ENCODE results near the gene RASGRF1. TPM values are rescaled to one million over a fixed set of nuclear protein-coding genes. Genes with fewer than 3 reads are reported as not detected.

RASGRF1 gene
- total RNA-seq, 5 donors from 2014 or later (not counting 1 experiment from before 2014, with no cell fraction given): 0.09 to 0.49 (median 0.22) TPM; not detected in 2

GRCh38 chr15:79032656-79033055 is 57.9 kb downstream of the RASGRF1 start:
- ChIA-PET POLR2A (no interaction called here), CTCF (no interaction called here)
- no peak overlapping the region for H3K27ac Mint-ChIP-seq
- H3K36me3 Mint-ChIP-seq: no peaks in the 10 kb centered on the region
- ATAC-seq (replicated peaks in 1 of 4) (no peak), DNase-seq (no peak)
- H3K9me3 Mint-ChIP-seq: no peaks in the 10 kb centered on the region
- Histone ChIP-seq H3K9me3 (no peaks in the 10 kb centered on the region), H3K36me3 (ENCODE audit: control insufficient read depth in 2 of 2, extremely low read depth in 1 of 2, insufficient read depth in 1 of 2, low read length in 1 of 2) (no peaks in the 10 kb centered on the region), H3K4me3 (ENCODE audit: control insufficient read depth in 1 of 2, extremely low read depth in 1 of 2, low read length in 1 of 2) (no peak overlapping the region), H3K27me3 (replicated peaks in 1 of 2; ENCODE audit: control insufficient read depth in 2 of 2, extremely low read depth in 1 of 2, insufficient read depth in 2 of 2, low read length in 1 of 2) (peaks cover 0 to 27% of the 10 kb centered on the region in 2 experiments), H3K27ac (ENCODE audit: low read length) (no peak overlapping the region), H3K4me1 (ENCODE audit: control insufficient read depth in 1 of 2, extremely low read depth in 1 of 2, insufficient read depth in 2 of 2, low read length in 2 of 2) (no peaks in the 10 kb centered on the region)
- H3K27me3 Mint-ChIP-seq: peaks cover 12 to 22% of the 10 kb centered on the region in 2 donors
- no peak overlapping the region for H3K4me3 Mint-ChIP-seq
- no peaks in the 10 kb centered on the region for H3K4me1 Mint-ChIP-seq
- 47% methylated on average over 5 of the region's 6 CpGs for WGBS (ENCODE audit: insufficient coverage)

DNA sequence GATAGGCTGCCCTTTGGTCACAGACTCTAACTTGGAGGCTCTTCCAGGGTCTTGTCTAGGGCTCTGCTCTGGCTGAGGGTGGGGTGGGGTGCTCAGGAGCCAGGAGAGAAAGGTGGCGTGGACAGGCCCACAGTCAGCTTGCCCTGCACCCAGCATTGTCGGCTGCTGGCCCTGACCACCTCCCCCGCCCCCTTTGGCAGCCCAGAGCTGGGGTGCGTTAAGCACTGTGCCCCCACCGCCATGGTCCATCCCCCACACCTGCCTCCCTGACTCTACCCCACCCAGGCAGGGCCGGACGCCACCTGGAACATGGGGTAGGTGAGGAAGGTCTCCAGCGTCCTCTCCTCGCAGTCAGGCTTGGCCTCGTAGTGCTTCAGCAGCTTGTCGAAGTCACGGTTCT is 58.8 kb downstream of the RASGRF1 start:
- ATAC-seq (replicated peaks in 1 of 4): no peak
- no peak overlapping the region for H3K4me3 ChIP-seq (ENCODE audit: control insufficient read depth in 1 of 2, extremely low read depth in 1 of 2, low read length in 1 of 2)
- Mint-ChIP-seq H3K36me3 (no peaks in the 10 kb centered on the region), H3K9me3 (no peaks in the 10 kb centered on the region), H3K27me3 (peaks cover 9 to 18% of the 10 kb centered on the region in 2 donors), H3K27ac (no peak overlapping the region), H3K4me3 (no peak overlapping the region), H3K4me1 (no peaks in the 10 kb centered on the region)
- DNase-seq: no peak
- ChIA-PET CTCF (no interaction called here), POLR2A (no interaction called here)
- H3K36me3 ChIP-seq (ENCODE audit: control insufficient read depth in 2 of 2, extremely low read depth in 1 of 2, insufficient read depth in 1 of 2, low read length in 1 of 2): no peaks in the 10 kb centered on the region
- WGBS (ENCODE audit: insufficient coverage): 96% methylated on average over 7 of the region's 12 CpGs
- peaks cover 0 to 35% of the 10 kb centered on the region in 2 experiments for H3K27me3 ChIP-seq (replicated peaks in 1 of 2; ENCODE audit: control insufficient read depth in 2 of 2, extremely low read depth in 1 of 2, insufficient read depth in 2 of 2, low read length in 1 of 2)
- H3K4me1 ChIP-seq (ENCODE audit: control insufficient read depth in 1 of 2, extremely low read depth in 1 of 2, insufficient read depth in 2 of 2, low read length in 2 of 2): no peaks in the 10 kb centered on the region
- H3K27ac ChIP-seq (ENCODE audit: low read length): no peak overlapping the region
- no peaks in the 10 kb centered on the region for H3K9me3 ChIP-seq

DNA sequence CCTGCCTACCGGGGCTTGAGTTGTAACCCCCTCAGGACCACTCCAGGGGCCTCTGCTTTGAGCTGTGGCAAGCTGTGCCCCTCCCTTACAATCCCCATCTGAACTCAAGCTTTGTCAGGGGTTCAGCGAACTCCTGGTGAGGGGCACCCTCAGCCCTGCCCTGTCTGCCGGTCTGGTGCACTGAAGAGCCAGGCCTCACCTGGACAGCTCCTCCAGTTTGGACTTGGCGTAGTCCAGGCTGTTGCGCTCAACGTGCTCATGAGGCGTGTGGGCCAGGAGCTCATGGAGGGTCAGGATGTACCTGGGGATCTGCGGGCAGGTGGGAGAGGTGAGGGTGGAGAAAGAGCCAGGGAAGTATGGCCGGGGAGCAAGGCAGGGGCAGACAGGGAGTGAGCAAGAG is 59.4 kb downstream of the RASGRF1 start:
- DNase-seq: no peak

GRCh38 chr15:79030470-79030869 is 60.1 kb downstream of the RASGRF1 start:
- H3K9me3 Mint-ChIP-seq: no peaks in the 10 kb centered on the region
- H3K27me3 Mint-ChIP-seq: peaks cover 8 to 14% of the 10 kb centered on the region in 2 donors
- no peaks in the 10 kb centered on the region for H3K4me1 ChIP-seq (ENCODE audit: control insufficient read depth in 1 of 2, extremely low read depth in 1 of 2, insufficient read depth in 2 of 2, low read length in 2 of 2)
- WGBS (ENCODE audit: insufficient coverage): 91% methylated on average over 4 of the region's 4 CpGs
- no peaks in the 10 kb centered on the region for H3K36me3 Mint-ChIP-seq
- H3K27me3 ChIP-seq (replicated peaks in 1 of 2; ENCODE audit: control insufficient read depth in 2 of 2, extremely low read depth in 1 of 2, insufficient read depth in 2 of 2, low read length in 1 of 2): peaks cover 0 to 38% of the 10 kb centered on the region in 2 experiments
- CTCF ChIA-PET: no interaction called here
- no peaks in the 10 kb centered on the region for H3K4me1 Mint-ChIP-seq
- H3K27ac Mint-ChIP-seq: no peak overlapping the region
- ATAC-seq (replicated peaks in 1 of 4) (no peak), DNase-seq (no peak)
- POLR2A ChIA-PET: no interaction called here
- no peak overlapping the region for H3K27ac ChIP-seq (ENCODE audit: low read length)
- no peaks in the 10 kb centered on the region for H3K36me3 ChIP-seq (ENCODE audit: control insufficient read depth in 2 of 2, extremely low read depth in 1 of 2, insufficient read depth in 1 of 2, low read length in 1 of 2)
- no peaks in the 10 kb centered on the region for H3K9me3 ChIP-seq
- no peak overlapping the region for H3K4me3 ChIP-seq (ENCODE audit: control insufficient read depth in 1 of 2, extremely low read depth in 1 of 2, low read length in 1 of 2)
- H3K4me3 Mint-ChIP-seq: no peak overlapping the region

More for the DNA sequence above, 59.4 kb downstream of the RASGRF1 start:
- ATAC-seq (replicated peaks in 1 of 4): no peak
- CTCF ChIA-PET: no interaction called here
- POLR2A ChIA-PET: no interaction called here
- no peak overlapping the region for H3K4me3 ChIP-seq (ENCODE audit: control insufficient read depth in 1 of 2, extremely low read depth in 1 of 2, low read length in 1 of 2)
- no peaks in the 10 kb centered on the region for H3K4me1 Mint-ChIP-seq
- no peaks in the 10 kb centered on the region for H3K36me3 Mint-ChIP-seq
- H3K4me1 ChIP-seq (ENCODE audit: control insufficient read depth in 1 of 2, extremely low read depth in 1 of 2, insufficient read depth in 2 of 2, low read length in 2 of 2): no peaks in the 10 kb centered on the region
- H3K9me3 Mint-ChIP-seq: no peaks in the 10 kb centered on the region
- no peak overlapping the region for H3K4me3 Mint-ChIP-seq
- H3K27me3 ChIP-seq (replicated peaks in 1 of 2; ENCODE audit: control insufficient read depth in 2 of 2, extremely low read depth in 1 of 2, insufficient read depth in 2 of 2, low read length in 1 of 2): peaks cover 0 to 38% of the 10 kb centered on the region in 2 experiments
- H3K27me3 Mint-ChIP-seq: peaks cover 9 to 15% of the 10 kb centered on the region in 2 donors
- no peaks in the 10 kb centered on the region for H3K9me3 ChIP-seq
- no peak overlapping the region for H3K27ac ChIP-seq (ENCODE audit: low read length)
- H3K36me3 ChIP-seq (ENCODE audit: control insufficient read depth in 2 of 2, extremely low read depth in 1 of 2, insufficient read depth in 1 of 2, low read length in 1 of 2): no peaks in the 10 kb centered on the region
- WGBS (ENCODE audit: insufficient coverage): 87% methylated on average over 8 of the region's 9 CpGs
- no peak overlapping the region for H3K27ac Mint-ChIP-seq

- ATAC-seq (replicated peaks in 1 of 4) (no peak), DNase-seq (peak in 1 of 35 experiments; percentile 20)
- ChIA-PET CTCF (no interaction called here), POLR2A (no interaction called here)
- Histone ChIP-seq H3K36me3 (ENCODE audit: control insufficient read depth in 2 of 2, extremely low read depth in 1 of 2, insufficient read depth in 1 of 2, low read length in 1 of 2) (no peaks in the 10 kb centered on the region), H3K27me3 (replicated peaks in 1 of 2; ENCODE audit: control insufficient read depth in 2 of 2, extremely low read depth in 1 of 2, insufficient read depth in 2 of 2, low read length in 1 of 2) (peaks cover 0 to 37% of the 10 kb centered on the region in 2 experiments), H3K4me3 (ENCODE audit: control insufficient read depth in 1 of 2, extremely low read depth in 1 of 2, low read length in 1 of 2) (no peak overlapping the region), H3K27ac (ENCODE audit: low read length) (no peak overlapping the region), H3K9me3 (no peaks in the 10 kb centered on the region), H3K4me1 (ENCODE audit: control insufficient read depth in 1 of 2, extremely low read depth in 1 of 2, insufficient read depth in 2 of 2, low read length in 2 of 2) (no peaks in the 10 kb centered on the region)
- Mint-ChIP-seq H3K36me3 (no peaks in the 10 kb centered on the region), H3K4me1 (no peaks in the 10 kb centered on the region), H3K27me3 (peaks cover 5 to 13% of the 10 kb centered on the region in 2 donors), H3K4me3 (no peak overlapping the region), H3K9me3 (peaks cover 6 to 13% (median 10%) of the 10 kb centered on the region in 3 donors), H3K27ac (peak overlapping the region in 1 of 2 donors; percentile 39)
- WGBS (ENCODE audit: insufficient coverage): no CpG with 5 or more reads among the region's 7 CpGs
Observed at GRCh38 chr15:79028411-79028964, 62.1 kb downstream of the RASGRF1 start.

DNA sequence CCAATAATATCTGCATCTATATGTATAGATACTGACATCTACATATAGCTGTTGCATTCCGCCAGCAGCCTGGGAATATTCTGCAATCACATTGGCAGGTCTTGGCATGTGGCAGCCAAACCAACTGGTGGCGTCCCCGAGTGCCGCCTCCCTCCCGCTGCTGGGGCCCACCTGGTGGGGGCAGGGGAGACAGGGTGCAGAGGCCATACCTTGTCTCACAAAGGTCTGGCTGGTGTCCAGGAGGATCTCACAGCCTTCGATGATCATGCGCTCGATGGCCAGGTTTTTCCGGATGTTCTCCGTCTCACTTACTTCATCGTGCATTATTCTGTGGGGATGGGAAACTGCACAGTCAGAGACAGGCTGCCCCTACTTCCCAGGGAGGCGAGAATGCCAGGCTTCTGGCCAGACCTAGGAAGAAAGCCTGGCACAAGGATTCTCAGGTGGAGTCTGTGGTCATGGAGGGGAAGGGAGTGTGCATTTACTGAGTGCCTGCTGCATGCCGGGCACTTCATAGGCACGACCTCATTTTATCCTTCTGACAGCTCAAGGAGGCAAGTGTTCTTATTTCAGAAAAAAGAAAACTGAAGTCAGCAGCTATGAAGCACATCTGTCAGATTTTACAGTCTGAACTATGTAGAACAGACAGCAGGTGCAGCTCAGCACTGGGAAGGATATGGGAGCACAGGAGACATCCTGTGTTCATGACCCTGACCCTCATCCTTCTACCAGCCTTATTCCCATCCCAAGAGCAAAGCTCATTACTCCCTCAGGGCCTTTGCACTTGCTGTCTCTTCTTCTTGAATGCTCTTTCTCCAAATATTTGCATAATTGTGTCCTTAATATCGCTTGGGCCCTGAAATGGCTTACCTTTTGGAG is 62.8 kb downstream of the RASGRF1 start:
- ATAC-seq (replicated peaks in 1 of 4): no peak
- Mint-ChIP-seq H3K9me3 (peaks cover 6 to 13% (median 10%) of the 10 kb centered on the region in 3 donors), H3K36me3 (no peaks in the 10 kb centered on the region), H3K27me3 (peaks cover 5 to 11% of the 10 kb centered on the region in 2 donors), H3K27ac (no peak overlapping the region), H3K4me1 (no peaks in the 10 kb centered on the region), H3K4me3 (no peak overlapping the region)
- POLR2A ChIA-PET: no interaction called here
- no peaks in the 10 kb centered on the region for H3K4me1 ChIP-seq (ENCODE audit: control insufficient read depth in 1 of 2, extremely low read depth in 1 of 2, insufficient read depth in 2 of 2, low read length in 2 of 2)
- CTCF ChIA-PET: no interaction called here
- no peak overlapping the region for H3K27ac ChIP-seq (ENCODE audit: low read length)
- peaks cover 0 to 40% of the 10 kb centered on the region in 2 experiments for H3K27me3 ChIP-seq (replicated peaks in 1 of 2; ENCODE audit: control insufficient read depth in 2 of 2, extremely low read depth in 1 of 2, insufficient read depth in 2 of 2, low read length in 1 of 2)
- no peaks in the 10 kb centered on the region for H3K36me3 ChIP-seq (ENCODE audit: control insufficient read depth in 2 of 2, extremely low read depth in 1 of 2, insufficient read depth in 1 of 2, low read length in 1 of 2)
- no peak for DNase-seq
- no peaks in the 10 kb centered on the region for H3K9me3 ChIP-seq
- no peak overlapping the region for H3K4me3 ChIP-seq (ENCODE audit: control insufficient read depth in 1 of 2, extremely low read depth in 1 of 2, low read length in 1 of 2)
- WGBS (ENCODE audit: insufficient coverage): 80% methylated on average over 11 of the region's 15 CpGs
